GM12875 (cell line): ENCODE measurements around the gene ADGRG1.

Experiments used
- H3K4me3 ChIP-seq: one replicate; pipeline ENCODE4 v1.5.1; 2011; ENCODE audit warnings: low read depth, low read length, control low read depth
- CTCF ChIP-seq: IDR thresholded peaks from 2 replicates; pipeline ENCODE4 v1.5.1; 2011; ENCODE audit warnings: low read depth, mild to moderate bottlenecking, control low read depth, inconsistent platforms, low read length, moderate library complexity, borderline replicate concordance; ENCODE audit not compliant: insufficient read depth

Gene ADGRG1

GRCh38 chr16:57694231-57694724 lies 65.8 kb downstream of the ADGRG1 start:
- H3K4me3 ChIP-seq = no peak overlapping the region
- TF ChIP-seq CTCF = no peak

GRCh38 chr16:57694725-57695679 lies 66.6 kb downstream of the ADGRG1 start, which contains the start of gene DRC7:
Gene DRC7, plus strand, starts transcription at chr16:57694806. Its CDS starts 3,144 bp downstream, at chr16:57697950.
- H3K4me3 ChIP-seq = no peak within 1 kb of the TSS
- no peak for TF ChIP-seq CTCF

- TF ChIP-seq CTCF = no peak
- no peak overlapping the region for H3K4me3 ChIP-seq
These were observed 67.2 kb downstream of the ADGRG1 start for GRCh38 chr16:57695680-57696069.

GRCh38 chr16:57696240-57696639 lies 67.8 kb downstream of the ADGRG1 start:
- no peak for TF ChIP-seq CTCF
- no peak overlapping the region for H3K4me3 ChIP-seq

GRCh38 chr16:57697896-57698537 lies 69.6 kb downstream of the ADGRG1 start:
- no peak for TF ChIP-seq CTCF
- no peak overlapping the region for H3K4me3 ChIP-seq

GRCh38 chr16:57698812-57699405 lies 70.5 kb downstream of the ADGRG1 start:
- no peak for TF ChIP-seq CTCF
- H3K4me3 ChIP-seq = no peak overlapping the region
